GM23248 (cell line): ENCODE data around the gene MEP1A.

Experiments
- EZH2 ChIP-seq: fragments of 200-600 bp; sonication (generic); IDR thresholded peaks from 2 replicates; pipeline ENCODE4 v1.6.1; 2018; ENCODE audit warnings: antibody characterized with exemption, mild to moderate bottlenecking; ENCODE audit not compliant: insufficient read depth, poor library complexity, severe bottlenecking
- EZH2phosphoT487 ChIP-seq: fragments of 200-600 bp; sonication (generic); IDR thresholded peaks from 2 replicates; pipeline ENCODE4 v1.6.1; 2018; ENCODE audit warnings: antibody characterized with exemption, moderate library complexity, mild to moderate bottlenecking, low read depth; ENCODE audit not compliant: insufficient read depth

GRCh38 chr6:46760925-46761324 lies 32.3 kb upstream of the MEP1A start:
- TF ChIP-seq EZH2, result no peak
- TF ChIP-seq EZH2phosphoT487, result no peak
